IMR-90 (cell line): ENCODE results near the gene CARMIL1. TPM values are rescaled to one million over a fixed set of nuclear protein-coding genes. Genes with fewer than 3 reads are reported as not detected.

Experiments used
- ATAC-seq: fragments of 200-7000 bp; cut with Tn5 transposase; 2 replicates; pipeline ENCODE4 v1.9.1; 2020; ENCODE audit warnings: low read depth, mild to moderate bottlenecking, moderate library complexity
- BruUV-seq: library from RNA; stranded (reverse); fragments of 400-500 nt; replicated peaks from 2 replicates; lab custom pipeline; 2021; lab: Mats Ljungman, UMichigan
- CTCF ChIA-PET: fragments of 300-600 bp; formaldehyde crosslinking; extraction: SDS; loops from one replicate; lab custom pipeline; 2021; ENCODE audit warnings: antibody characterized with exemption; lab: Yijun Ruan, JAX
- POLR2A ChIA-PET: fragments of 300-600 bp; sonication (Branson Sonifier 250); formaldehyde crosslinking; loops from one replicate; lab custom pipeline; 2022; ENCODE audit warnings: antibody characterized with exemption; ENCODE audit not compliant: unreplicated experiment; lab: Charles Lee
- DNase-seq: peaks from one replicate; pipeline ENCODE4 v3.0.0; 2013
- H2AFZ ChIP-seq: replicated peaks from 2 replicates; pipeline ENCODE3; 2013; ENCODE audit warnings: low read length, mild to moderate bottlenecking; ENCODE audit not compliant: poor library complexity
- H2AK5ac ChIP-seq: 2 replicates; pipeline ENCODE4 v1.6.1; 2013; ENCODE audit warnings: low read depth, low read length, inconsistent platforms
- H2AK9ac ChIP-seq: replicated peaks from 2 replicates; pipeline ENCODE3; 2013; ENCODE audit warnings: mild to moderate bottlenecking, low read depth, low read length, moderate library complexity; ENCODE audit not compliant: poor library complexity
- H2BK120ac ChIP-seq: 2 replicates; pipeline ENCODE4 v1.6.1; 2013; ENCODE audit warnings: low read depth, low read length, inconsistent platforms
- H2BK15ac ChIP-seq: 3 replicates; pipeline ENCODE4 v1.6.1; 2013; ENCODE audit warnings: low read depth, low read length, inconsistent platforms
- H2BK20ac ChIP-seq: 2 replicates; pipeline ENCODE4 v1.6.1; 2013; ENCODE audit warnings: low read depth, mild to moderate bottlenecking, inconsistent platforms, low read length, moderate library complexity
- H2BK5ac ChIP-seq: 2 replicates; pipeline ENCODE4 v1.6.1; 2013; ENCODE audit warnings: mild to moderate bottlenecking, low read depth, low read length, inconsistent platforms; ENCODE audit not compliant: poor library complexity, severe bottlenecking
- H3K14ac ChIP-seq: replicated peaks from 2 replicates; pipeline ENCODE4 v1.6.1; 2013; ENCODE audit warnings: low read depth, low read length, inconsistent platforms
- H3K18ac ChIP-seq: 2 replicates; pipeline ENCODE4 v1.6.1; 2013; ENCODE audit warnings: low read depth, low read length, control low read depth
- H3K23ac ChIP-seq: 2 replicates; pipeline ENCODE4 v1.6.1; 2013; ENCODE audit warnings: low read depth, low read length, inconsistent platforms
- H3K27ac ChIP-seq: 2 replicates; pipeline ENCODE4 v1.5.1; 2013; ENCODE audit warnings: mild to moderate bottlenecking, control low read depth, low read length; ENCODE audit not compliant: insufficient read depth
- H3K27me3 ChIP-seq: 2 replicates; pipeline ENCODE4 v1.6.1; 2013; ENCODE audit warnings: low read length; ENCODE audit not compliant: control insufficient read depth, insufficient read depth
- H3K36me3 ChIP-seq: 2 replicates; pipeline ENCODE4 v1.6.1; 2013; ENCODE audit warnings: low read length, mixed read lengths; ENCODE audit not compliant: control insufficient read depth, insufficient read depth
- H3K4ac ChIP-seq: 2 replicates; pipeline ENCODE4 v1.6.1; 2013; ENCODE audit warnings: low read depth, low read length, inconsistent platforms
- H3K4me1 ChIP-seq: 2 replicates; pipeline ENCODE4 v1.6.1; 2013; ENCODE audit warnings: low read length, mixed read lengths; ENCODE audit not compliant: control insufficient read depth, insufficient read depth
- H3K4me2 ChIP-seq: 2 replicates; pipeline ENCODE4 v1.6.1; 2013; ENCODE audit warnings: low read depth, mild to moderate bottlenecking, control low read depth, low read length, moderate library complexity
- H3K4me3 ChIP-seq: 2 replicates; pipeline ENCODE4 v1.5.1; 2013; ENCODE audit warnings: low read depth, mild to moderate bottlenecking, control low read depth, low read length, moderate library complexity; ENCODE audit not compliant: insufficient read depth
- H3K56ac ChIP-seq: 2 replicates; pipeline ENCODE4 v1.6.1; 2013; ENCODE audit warnings: low read length, inconsistent platforms; ENCODE audit not compliant: insufficient read depth; ENCODE audit errors: extremely low read depth
- H3K79me1 ChIP-seq, 2 experiments: 2 replicates each; pipeline ENCODE4 v1.6.1; 2013; ENCODE audit warnings: low read length in 2 of 2, inconsistent platforms in 1 of 2, low read depth in 1 of 2
- H3K9ac ChIP-seq: 2 replicates; pipeline ENCODE4 v1.6.1; 2013; ENCODE audit warnings: low read depth, low read length, control low read depth
- H3K9me1 ChIP-seq: 2 replicates; pipeline ENCODE4 v1.6.1; 2013; ENCODE audit warnings: low read length, inconsistent platforms; ENCODE audit not compliant: insufficient read depth
- H3K9me3 ChIP-seq: 2 replicates; pipeline ENCODE4 v1.6.1; 2013; ENCODE audit warnings: low read length; ENCODE audit not compliant: control insufficient read depth, insufficient read depth
- H4K20me1 ChIP-seq: 2 replicates; pipeline ENCODE4 v1.6.1; 2013; ENCODE audit warnings: low read length, inconsistent platforms; ENCODE audit not compliant: insufficient read depth
- H4K5ac ChIP-seq: 2 replicates; pipeline ENCODE4 v1.6.1; 2013; ENCODE audit warnings: mild to moderate bottlenecking, low read depth, low read length, control low read depth
- H4K8ac ChIP-seq, 2 experiments: 2 replicates each; pipeline ENCODE4 v1.6.1; 2013; ENCODE audit warnings: low read depth in 2 of 2, low read length in 2 of 2, control low read depth in 1 of 2, inconsistent platforms in 1 of 2
- H4K91ac ChIP-seq: 2 replicates; pipeline ENCODE4 v1.6.1; 2013; ENCODE audit warnings: low read depth, low read length, inconsistent platforms; ENCODE audit not compliant: insufficient read depth
- BHLHE40 ChIP-seq: fragments of 150-350 bp; IDR thresholded peaks from 2 replicates; pipeline ENCODE4 v1.6.1; 2016; ENCODE audit warnings: mild to moderate bottlenecking, low read depth, low read length
- CHD1 ChIP-seq: IDR thresholded peaks from 2 replicates; pipeline ENCODE4 v1.6.1; 2012; ENCODE audit warnings: low read depth, low read length, improper control_type of control experiment
- ELK1 ChIP-seq: fragments of 150-350 bp; IDR thresholded peaks from 2 replicates; pipeline ENCODE4 v1.6.1; 2016; ENCODE audit warnings: low read depth, mild to moderate bottlenecking, low read length, moderate library complexity, borderline replicate concordance
- FOS ChIP-seq: fragments of 150-350 bp; IDR thresholded peaks from 2 replicates; pipeline ENCODE4 v1.6.1; 2016; ENCODE audit warnings: low read depth, low read length
- NFE2L2 ChIP-seq: fragments of 150-350 bp; IDR thresholded peaks from 2 replicates; pipeline ENCODE4 v1.6.1; 2016; ENCODE audit warnings: low read depth, mild to moderate bottlenecking, low read length
- SMC3 ChIP-seq: fragments of 150-350 bp; IDR thresholded peaks from 2 replicates; pipeline ENCODE4 v1.6.1; 2016; ENCODE audit warnings: low read depth, mild to moderate bottlenecking, antibody characterized with exemption, low read length, moderate library complexity
- WGBS, 2 experiments: methylation state at CpG; one replicate each; pipeline versions ENCODE4 v1.1.5 to v1.1.7; 2013; ENCODE audit warnings: missing lambda C conversion rate in 2 of 2; ENCODE audit not compliant: insufficient read length in 1 of 2; ENCODE audit errors: extremely low coverage in 2 of 2; 5-methylcytosine and 5-hydroxymethylcytosine counted together
- dilution Hi-C: fragments of 300-500 bp; cut with HindIII; formaldehyde crosslinking; loops from one replicate; pipeline ENCODE4 v1.14.3; 2018; ENCODE audit warnings: low sequenced_read_pairs; ENCODE audit not compliant: unreplicated experiment
- in situ Hi-C: fragments of 300-500 bp; cut with MboI; formaldehyde crosslinking; loops from 3 replicates; pipeline ENCODE4 v1.14.3; 2019; ENCODE audit warnings: low sequenced_read_pairs, inconsistent platforms, mixed read lengths
- intact Hi-C: fragments of 100-400 bp; cut with micrococcal nuclease; formaldehyde crosslinking; loops from 2 replicates; pipeline ENCODE4 v1.10.0; 2022
- polyA plus RNA-seq, 3 experiments: library from polyadenylated mRNA; depleted of rRNA; stranded (reverse); fragments of >200 nt; gene quantifications; 2 replicates each; pipeline ENCODE4 v1.2.3, GENCODE V29; 2012; ENCODE audit warnings: low replicate concordance in 1 of 3
- total RNA-seq: library from RNA; depleted of rRNA; stranded (reverse); fragments of >200 nt; gene quantifications from 2 replicates; pipeline ENCODE4 v1.2.3, GENCODE V29; 2012

Gene CARMIL1
- total and polyA plus RNA-seq, 2 of the 4 experiments (the other 2 are of a cell fraction): 1.3 to 2.9 TPM

- no peak overlapping the region for H2BK120ac ChIP-seq
- dilution Hi-C loops (no loop called here), in situ Hi-C loops (no loop called here), intact Hi-C loops (no loop called here)
- no peak overlapping the region for H2AK9ac ChIP-seq
- H2BK20ac ChIP-seq: no peak overlapping the region
- DNase-seq (no peak), ATAC-seq (no peak)
- H3K4me1 ChIP-seq: no peaks in the 10 kb centered on the region
- H4K8ac ChIP-seq: no peak overlapping the region
- no peaks in the 10 kb centered on the region for H3K79me1 ChIP-seq
- H3K27ac ChIP-seq: no peak overlapping the region
- H3K4me2 ChIP-seq: no peak overlapping the region
- no peak overlapping the region for H3K18ac ChIP-seq
- no peak overlapping the region for H2AFZ ChIP-seq
- H2BK5ac ChIP-seq: no peak overlapping the region
- no peaks in the 10 kb centered on the region for H3K27me3 ChIP-seq
- H3K9me3 ChIP-seq: no peaks in the 10 kb centered on the region
- H3K4ac ChIP-seq: no peak overlapping the region
- H3K36me3 ChIP-seq: no peaks in the 10 kb centered on the region
- H3K9me1 ChIP-seq: no peaks in the 10 kb centered on the region
- no peak overlapping the region for H3K9ac ChIP-seq
- no peak overlapping the region for H3K14ac ChIP-seq
- no peak overlapping the region for H4K91ac ChIP-seq
- H2AK5ac ChIP-seq: no peak overlapping the region
- ChIA-PET POLR2A (no interaction called here), CTCF (no interaction called here)
- no peaks in the 10 kb centered on the region for H4K20me1 ChIP-seq
- TF ChIP-seq CHD1 (no peak), ELK1 (no peak), FOS (no peak), SMC3 (no peak), NFE2L2 (no peak), BHLHE40 (no peak)
- H2BK15ac ChIP-seq: no peak overlapping the region
- no TSS peak for BruUV-seq
- H3K4me3 ChIP-seq: no peak overlapping the region
- H3K23ac ChIP-seq: no peak overlapping the region
- WGBS, 2 experiments: no CpG with 5 or more reads among the region's 2 CpGs
- no peak overlapping the region for H4K5ac ChIP-seq
- H3K56ac ChIP-seq: no peak overlapping the region
Measured at GRCh38 chr6:25288518-25288917, 9.3 kb downstream of the CARMIL1 start.
